Astrocyte of the spinal cord (primary cell): Measurements from ENCODE around the gene HOMER1.

Source experiments
- DNase-seq: peaks from one replicate; pipeline ENCODE4 v3.0.0; 2011; ENCODE audit warnings: low read depth, low spot score
- H3K4me3 ChIP-seq: 2 replicates; pipeline ENCODE4 v1.5.1; 2011; ENCODE audit warnings: low read depth, mild to moderate bottlenecking, low read length, moderate library complexity
- CTCF ChIP-seq: IDR thresholded peaks from 2 replicates; pipeline ENCODE4 v1.5.1; 2012; ENCODE audit warnings: low read depth, mild to moderate bottlenecking, low read length, inconsistent platforms
- in situ Hi-C: cut with HindIII; loops from 2 replicates; pipeline ENCODE4 v1.10.0; 2017; ENCODE audit warnings: low sequenced_read_pairs

The HOMER1 gene, protein sequence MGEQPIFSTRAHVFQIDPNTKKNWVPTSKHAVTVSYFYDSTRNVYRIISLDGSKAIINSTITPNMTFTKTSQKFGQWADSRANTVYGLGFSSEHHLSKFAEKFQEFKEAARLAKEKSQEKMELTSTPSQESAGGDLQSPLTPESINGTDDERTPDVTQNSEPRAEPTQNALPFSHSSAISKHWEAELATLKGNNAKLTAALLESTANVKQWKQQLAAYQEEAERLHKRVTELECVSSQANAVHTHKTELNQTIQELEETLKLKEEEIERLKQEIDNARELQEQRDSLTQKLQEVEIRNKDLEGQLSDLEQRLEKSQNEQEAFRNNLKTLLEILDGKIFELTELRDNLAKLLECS

GRCh38 chr5:79513704-79514390, at the start of gene HOMER1:
Gene HOMER1 (minus strand): TSS chr5:79514134. CDS start chr5:79512774, 1,360 bp downstream.
- H3K4me3 ChIP-seq: peak within 1 kb of the TSS; percentile 74
- no peak for TF ChIP-seq CTCF
- DNase-seq: peak; percentile 81
- in situ Hi-C loops: no loop called here

DNA sequence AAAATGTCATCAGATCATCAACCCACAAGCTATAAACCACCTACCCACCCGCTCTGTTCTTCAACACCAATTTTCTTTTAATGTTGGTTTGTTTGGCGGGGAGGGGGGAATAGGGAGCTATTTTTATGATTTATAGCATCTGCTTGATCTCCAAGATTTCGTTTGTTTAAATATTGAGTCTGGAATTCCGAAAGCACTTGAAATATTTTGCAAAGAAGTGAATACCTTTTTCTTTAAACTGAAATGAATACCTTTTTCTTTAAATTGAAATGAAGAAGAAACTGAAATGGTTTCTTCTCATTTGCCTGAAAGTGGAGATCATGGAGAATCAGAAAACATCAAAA, 49.3 kb upstream of the HOMER1 start:
- no peak for TF ChIP-seq CTCF
- in situ Hi-C loops: no loop called here
- H3K4me3 ChIP-seq: no peak overlapping the region
- no peak for DNase-seq

- DNase-seq: peak; percentile 50
- TF ChIP-seq CTCF: no peak
- in situ Hi-C loops: no loop called here
- H3K4me3 ChIP-seq: no peak overlapping the region
These were observed 48.7 kb upstream of the HOMER1 start for GRCh38 chr5:79562351-79563246.

GRCh38 chr5:79561525-79561893, 47.6 kb upstream of the HOMER1 start:
- DNase-seq: no peak
- no peak overlapping the region for H3K4me3 ChIP-seq
- no peak for TF ChIP-seq CTCF
- in situ Hi-C loops: no loop called here

GRCh38 chr5:79560771-79561524, 47.0 kb upstream of the HOMER1 start:
- TF ChIP-seq CTCF: no peak
- in situ Hi-C loops: no loop called here
- peak; percentile 18 for DNase-seq
- no peak overlapping the region for H3K4me3 ChIP-seq

- TF ChIP-seq CTCF: no peak
- H3K4me3 ChIP-seq: no peak overlapping the region
- no peak for DNase-seq
- in situ Hi-C loops: no loop called here
These were observed 41.5 kb upstream of the HOMER1 start for GRCh38 chr5:79555418-79555817.
